SK-N-MC (cell line): ENCODE data around the gene NAT14.
A peak's percentile ranks its signal among the peaks of the same experiment; 100 is the strongest.

ENCODE experiments used
- DNase-seq: peaks from one replicate; pipeline ENCODE4 v3.0.0-alpha.2; 2011; ENCODE audit warnings: low read depth, low spot score
- H3K27ac ChIP-seq: fragments of 200-600 bp; sonication (generic); 2 replicates; pipeline ENCODE4 v1.5.1; 2016; ENCODE audit warnings: mixed run types
- H3K36me3 ChIP-seq: fragments of 200-600 bp; sonication (generic); 2 replicates; pipeline ENCODE4 v1.6.1; 2017; ENCODE audit warnings: antibody characterized with exemption, low read length, mixed read lengths; ENCODE audit not compliant: insufficient read depth
- H3K4me3 ChIP-seq: fragments of 200-600 bp; sonication (generic); 2 replicates; pipeline ENCODE4 v1.5.1; 2016
- H3K9ac ChIP-seq: fragments of 200-600 bp; sonication (generic); 2 replicates; pipeline ENCODE4 v1.8.0; 2017; ENCODE audit warnings: mixed run types, mixed read lengths; ENCODE audit not compliant: insufficient read length
- H3K9me3 ChIP-seq: fragments of 200-600 bp; sonication (generic); 2 replicates; pipeline ENCODE4 v1.6.1; 2017; ENCODE audit warnings: low read depth, mild to moderate bottlenecking, antibody characterized with exemption, low read length, moderate library complexity, mixed read lengths
- EZH2 ChIP-seq: fragments of 200-600 bp; sonication (generic); IDR thresholded peaks from one replicate; pipeline ENCODE4 v1.6.1; 2017; ENCODE audit warnings: antibody characterized with exemption
- FOXP2 ChIP-seq: optimal IDR thresholded peaks from 2 replicates; pipeline ENCODE3; 2011; ENCODE audit warnings: mild to moderate bottlenecking, moderate library complexity; ENCODE audit not compliant: insufficient read depth; ENCODE audit errors: extremely low read length, control extremely low read depth
- POLR2AphosphoS5 ChIP-seq: IDR thresholded peaks from 2 replicates; pipeline ENCODE4 v1.6.1; 2012; ENCODE audit warnings: mild to moderate bottlenecking, low read depth, low read length, borderline replicate concordance

Gene NAT14

DNA sequence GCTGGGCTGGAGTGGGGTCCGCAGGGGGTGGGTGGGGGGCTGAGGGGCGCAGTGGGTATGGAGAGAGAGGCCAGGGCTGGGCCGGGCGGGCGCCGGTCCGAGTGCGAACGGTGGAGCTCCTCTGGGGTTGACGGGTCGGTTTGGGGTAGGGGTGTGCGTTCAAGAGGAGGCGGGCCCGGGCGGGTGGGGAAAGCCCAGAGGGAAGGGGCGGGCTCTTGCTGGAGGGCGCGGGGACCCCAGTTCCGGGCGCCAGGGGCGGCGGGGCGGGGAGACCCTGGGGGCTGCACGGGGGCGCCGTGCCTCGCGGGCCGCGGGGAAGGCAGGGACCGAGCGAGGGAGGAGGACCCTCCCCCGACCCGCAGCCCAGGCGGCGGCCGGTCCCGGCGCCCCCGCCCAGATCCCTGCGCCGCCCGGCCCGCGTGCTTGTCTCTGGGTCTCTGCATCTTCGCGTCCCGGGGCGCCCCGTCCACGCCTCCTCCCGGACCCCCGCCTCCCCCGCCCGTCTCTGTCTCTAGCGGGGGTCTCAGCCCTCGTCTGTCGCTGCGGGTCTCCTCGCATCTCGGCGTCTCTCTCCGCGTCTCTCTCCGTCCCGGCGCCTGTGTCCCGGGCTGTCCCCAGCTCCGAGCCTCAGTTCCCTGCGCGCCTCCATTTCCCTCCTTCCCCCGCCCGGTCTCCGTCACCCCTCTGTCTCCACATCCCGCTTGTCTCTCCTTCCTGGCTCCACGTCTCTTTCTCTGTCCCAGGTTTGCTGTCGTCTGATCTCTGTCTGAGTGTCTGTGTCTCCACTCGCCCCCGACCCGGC lies 33.6 kb upstream of the NAT14 start:
- Histone ChIP-seq H3K9ac (peak overlapping the region; percentile 41), H3K36me3 (no peaks in the 10 kb centered on the region), H3K9me3 (no peaks in the 10 kb centered on the region), H3K4me3 (peak overlapping the region; percentile 78), H3K27ac (no peak overlapping the region)
- no peak for DNase-seq
- no peak for TF ChIP-seq EZH2
- no peak for TF ChIP-seq FOXP2
- no peak for TF ChIP-seq POLR2AphosphoS5

DNA sequence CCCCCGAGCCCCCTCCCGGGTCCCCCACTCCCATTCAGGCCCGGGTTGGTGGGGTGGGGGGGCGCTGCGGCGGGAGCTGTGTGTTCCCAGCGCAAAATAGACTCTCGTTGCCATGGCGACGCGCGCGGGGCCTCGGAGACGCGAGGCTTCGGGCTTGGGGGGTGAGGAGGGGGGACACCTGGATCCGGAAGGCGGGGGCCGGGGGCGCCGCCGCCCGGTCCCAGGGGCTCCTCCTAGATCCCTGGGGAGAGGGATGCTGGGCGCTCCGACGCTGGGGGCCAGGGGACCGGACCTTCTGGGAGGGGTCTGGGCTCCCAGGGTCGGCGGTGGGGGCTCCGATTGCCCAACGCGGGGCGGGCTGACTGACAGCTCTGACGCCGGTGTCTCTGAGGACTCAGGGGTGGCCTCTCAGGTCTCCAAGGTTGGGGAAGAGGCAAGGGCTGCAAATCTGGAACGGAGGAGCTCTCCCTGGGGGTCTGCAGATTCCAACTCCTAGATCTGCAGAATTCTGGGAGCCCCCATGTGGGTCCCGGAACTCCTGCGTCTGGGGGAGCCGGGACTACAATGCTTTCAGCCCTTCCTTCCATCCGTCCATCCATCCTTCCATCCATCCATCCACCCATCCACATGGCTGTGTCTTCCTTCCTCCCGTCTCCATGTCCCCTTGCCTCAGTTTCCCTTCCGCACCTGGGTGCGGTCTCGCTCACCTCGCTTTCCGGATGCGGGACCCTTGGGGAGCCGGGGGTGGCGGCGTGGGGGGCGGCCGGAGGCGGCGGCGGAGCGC lies 32.8 kb upstream of the NAT14 start:
- no peak overlapping the region for H3K27ac ChIP-seq
- no peaks in the 10 kb centered on the region for H3K36me3 ChIP-seq
- H3K9ac ChIP-seq: peak overlapping the region; percentile 41
- H3K9me3 ChIP-seq: no peaks in the 10 kb centered on the region
- TF ChIP-seq POLR2AphosphoS5: no peak
- no peak for TF ChIP-seq EZH2
- no peak for TF ChIP-seq FOXP2
- DNase-seq: no peak
- peak overlapping the region; percentile 78 for H3K4me3 ChIP-seq

DNA sequence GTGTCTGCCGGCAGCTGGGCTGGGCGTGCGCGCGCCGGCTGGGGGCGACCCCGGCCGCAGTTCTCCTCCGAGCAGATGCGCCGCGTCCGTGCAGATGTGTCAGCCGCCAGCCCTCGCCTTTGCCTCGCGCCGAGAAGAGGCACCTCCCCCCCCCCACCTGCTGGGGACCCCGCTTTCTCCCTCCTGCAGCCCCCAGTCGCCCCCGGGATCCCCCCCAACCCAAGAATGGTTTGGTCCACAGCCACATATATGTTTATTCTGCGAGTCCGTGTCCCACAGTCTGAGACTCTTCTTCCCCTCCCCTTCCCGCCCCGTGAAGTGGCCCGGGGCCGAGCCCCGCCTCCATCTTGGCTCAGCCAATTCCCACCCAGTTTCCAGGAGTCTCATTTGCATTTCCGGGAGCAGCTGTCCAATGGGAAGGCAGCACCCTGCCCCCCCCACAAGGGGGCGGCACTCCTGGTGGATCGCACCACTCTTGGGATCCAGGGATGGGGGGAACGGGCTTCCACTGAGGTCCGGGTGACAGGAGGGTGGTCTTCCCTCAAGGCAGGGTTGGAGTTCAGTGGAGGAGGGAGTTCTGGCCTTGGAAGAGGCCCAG lies 32.1 kb upstream of the NAT14 start:
- TF ChIP-seq POLR2AphosphoS5 (peak; percentile 63), FOXP2 (peak; percentile 49), EZH2 (no peak)
- DNase-seq: peak; percentile 91
- Histone ChIP-seq H3K36me3 (no peaks in the 10 kb centered on the region), H3K9me3 (no peaks in the 10 kb centered on the region), H3K9ac (no peak overlapping the region), H3K4me3 (peak overlapping the region; percentile 78), H3K27ac (no peak overlapping the region)

DNA sequence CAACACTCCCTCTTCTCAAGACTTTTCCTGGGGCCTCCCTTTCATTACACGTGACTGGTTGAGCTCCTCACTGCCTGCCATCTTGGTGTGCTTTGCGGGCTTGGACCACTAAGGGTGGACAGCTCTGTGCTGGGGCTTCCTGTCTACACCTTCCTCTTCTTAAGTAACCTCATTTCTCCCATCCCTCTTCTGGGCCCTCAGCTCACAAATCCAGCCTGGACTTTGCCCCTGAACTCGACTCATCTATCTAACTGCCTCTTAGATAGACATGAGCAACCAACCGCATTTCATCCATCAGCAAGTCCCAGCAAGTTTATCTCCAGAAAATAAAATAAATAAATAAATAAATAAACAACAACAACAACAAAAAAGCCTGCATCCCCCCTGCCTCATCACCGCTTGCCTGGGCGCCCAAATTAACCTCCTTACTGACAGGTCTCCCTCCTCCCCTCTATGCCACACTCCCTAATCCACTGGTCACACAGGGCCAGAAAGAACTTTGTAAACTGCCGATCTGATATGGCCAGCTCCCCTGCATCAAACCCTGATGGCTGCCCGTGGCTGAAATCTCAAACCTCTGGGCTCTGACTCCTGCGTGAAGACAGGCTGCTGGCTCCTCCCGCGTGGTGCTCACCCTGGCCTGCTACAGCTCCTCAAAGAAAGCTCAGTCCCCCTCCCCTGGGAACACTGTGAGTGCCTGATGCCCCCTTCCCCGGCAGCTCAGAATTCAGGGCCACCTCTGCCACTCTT lies 31.3 kb upstream of the NAT14 start:
- DNase-seq: no peak
- no peak overlapping the region for H3K27ac ChIP-seq
- H3K9me3 ChIP-seq: no peaks in the 10 kb centered on the region
- no peak overlapping the region for H3K4me3 ChIP-seq
- H3K36me3 ChIP-seq: no peaks in the 10 kb centered on the region
- no peak overlapping the region for H3K9ac ChIP-seq
- no peak for TF ChIP-seq EZH2
- no peak for TF ChIP-seq POLR2AphosphoS5
- no peak for TF ChIP-seq FOXP2

DNA sequence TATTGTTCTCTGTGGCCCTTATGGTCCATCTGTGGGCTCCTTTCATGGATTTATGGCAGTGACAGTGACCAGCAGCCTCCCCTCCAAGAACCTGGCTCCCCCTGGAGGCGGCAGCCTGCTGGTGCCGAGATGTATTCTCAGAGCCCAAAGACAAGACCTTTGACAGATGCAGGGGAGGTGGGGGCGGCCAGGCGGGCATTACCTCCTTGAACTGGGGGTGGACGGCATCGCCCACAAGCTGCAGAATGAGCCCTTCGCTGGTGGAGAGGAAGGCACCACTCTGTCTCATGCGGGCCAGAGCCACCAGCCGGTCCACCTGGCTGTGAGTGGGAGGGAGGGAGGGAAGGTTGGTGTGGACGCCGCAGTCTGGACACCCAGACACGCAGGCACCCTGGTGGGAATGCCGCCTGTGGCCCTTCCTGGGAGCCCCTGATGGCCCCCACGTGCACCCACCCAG lies 30.2 kb upstream of the NAT14 start:
- no peak overlapping the region for H3K9ac ChIP-seq
- H3K4me3 ChIP-seq: no peak overlapping the region
- H3K36me3 ChIP-seq: no peaks in the 10 kb centered on the region
- DNase-seq: no peak
- no peak overlapping the region for H3K27ac ChIP-seq
- no peaks in the 10 kb centered on the region for H3K9me3 ChIP-seq
- TF ChIP-seq POLR2AphosphoS5 (no peak), FOXP2 (no peak), EZH2 (no peak)

DNA sequence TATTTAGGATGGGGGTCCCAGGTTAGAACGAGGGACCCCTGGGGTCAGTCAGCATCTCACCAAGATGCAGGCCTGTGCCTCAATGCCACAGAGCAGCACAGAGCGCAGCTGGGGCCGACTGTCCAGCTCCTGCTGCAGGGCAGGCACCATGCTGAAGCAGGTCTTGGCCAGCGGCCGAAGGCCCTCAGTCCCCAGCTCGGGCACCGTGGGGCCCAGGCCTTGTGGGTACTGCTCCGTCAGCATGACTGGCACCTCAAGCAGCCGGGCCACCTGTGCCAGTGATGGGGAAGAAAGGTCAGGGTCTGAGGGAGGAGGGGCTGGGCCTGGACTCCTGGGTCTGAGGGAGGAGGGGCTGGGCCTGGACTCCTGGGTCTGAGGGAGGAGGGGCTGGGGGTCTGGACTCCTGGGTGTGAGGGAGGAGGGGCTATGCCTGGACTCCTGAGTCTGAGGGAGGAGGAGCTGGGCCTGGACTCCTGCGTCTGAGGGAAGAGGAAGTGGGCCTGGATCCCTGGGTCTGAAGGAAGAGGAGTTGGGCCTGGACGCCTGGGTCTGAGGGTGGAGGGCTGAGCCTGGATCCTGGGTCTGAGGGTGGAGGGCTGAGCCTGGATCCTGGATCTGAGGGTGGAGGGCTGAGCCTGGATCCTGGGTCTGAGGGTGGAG lies 29.3 kb upstream of the NAT14 start:
- no peaks in the 10 kb centered on the region for H3K9me3 ChIP-seq
- no peak overlapping the region for H3K4me3 ChIP-seq
- no peak for DNase-seq
- TF ChIP-seq POLR2AphosphoS5 (no peak), FOXP2 (no peak), EZH2 (no peak)
- H3K36me3 ChIP-seq: no peaks in the 10 kb centered on the region
- H3K27ac ChIP-seq: no peak overlapping the region
- H3K9ac ChIP-seq: no peak overlapping the region

DNA sequence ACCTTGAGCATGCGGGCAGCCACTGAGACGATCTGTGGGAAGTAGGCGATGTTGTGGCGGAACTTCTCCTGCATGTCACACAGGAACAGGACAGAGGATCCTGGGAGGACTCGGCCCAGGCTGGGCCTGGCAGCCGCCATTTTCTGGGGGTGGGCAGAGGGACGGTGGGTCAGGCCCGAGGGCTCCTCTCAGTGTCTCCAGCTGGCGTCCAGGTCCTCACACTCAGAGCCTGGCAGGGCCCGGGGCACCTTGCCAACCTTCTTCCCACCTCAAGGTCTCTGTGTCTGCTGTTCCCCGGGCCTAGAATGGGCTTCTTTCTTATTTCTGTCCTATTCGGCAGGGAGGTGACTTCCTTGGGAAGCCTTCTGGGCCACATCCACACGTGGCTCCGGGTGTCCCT lies 28.6 kb upstream of the NAT14 start:
- Histone ChIP-seq H3K27ac (no peak overlapping the region), H3K9ac (no peak overlapping the region), H3K4me3 (no peak overlapping the region), H3K36me3 (no peaks in the 10 kb centered on the region), H3K9me3 (no peaks in the 10 kb centered on the region)
- DNase-seq: no peak
- TF ChIP-seq EZH2: no peak
- TF ChIP-seq POLR2AphosphoS5: no peak
- no peak for TF ChIP-seq FOXP2
